IMR-90 (cell line): ENCODE results near the gene PELO. TPM values are rescaled to one million over a fixed set of nuclear protein-coding genes. Genes with fewer than 3 reads are reported as not detected.

Experiments used
- ATAC-seq: fragments of 200-7000 bp; cut with Tn5 transposase; 2 replicates; pipeline ENCODE4 v1.9.1; 2020; ENCODE audit warnings: low read depth, mild to moderate bottlenecking, moderate library complexity
- BruUV-seq: library from RNA; stranded (reverse); fragments of 400-500 nt; replicated peaks from 2 replicates; lab custom pipeline; 2021; lab: Mats Ljungman, UMichigan
- CTCF ChIA-PET: fragments of 300-600 bp; formaldehyde crosslinking; extraction: SDS; loops from one replicate; lab custom pipeline; 2021; ENCODE audit warnings: antibody characterized with exemption; lab: Yijun Ruan, JAX
- POLR2A ChIA-PET: fragments of 300-600 bp; sonication (Branson Sonifier 250); formaldehyde crosslinking; loops from one replicate; lab custom pipeline; 2022; ENCODE audit warnings: antibody characterized with exemption; ENCODE audit not compliant: unreplicated experiment; lab: Charles Lee
- DNase-seq: peaks from one replicate; pipeline ENCODE4 v3.0.0; 2013
- H2AFZ ChIP-seq: replicated peaks from 2 replicates; pipeline ENCODE3; 2013; ENCODE audit warnings: low read length, mild to moderate bottlenecking; ENCODE audit not compliant: poor library complexity
- H2AK5ac ChIP-seq: 2 replicates; pipeline ENCODE4 v1.6.1; 2013; ENCODE audit warnings: low read depth, low read length, inconsistent platforms
- H2AK9ac ChIP-seq: replicated peaks from 2 replicates; pipeline ENCODE3; 2013; ENCODE audit warnings: mild to moderate bottlenecking, low read depth, low read length, moderate library complexity; ENCODE audit not compliant: poor library complexity
- H2BK120ac ChIP-seq: 2 replicates; pipeline ENCODE4 v1.6.1; 2013; ENCODE audit warnings: low read depth, low read length, inconsistent platforms
- H2BK15ac ChIP-seq: 3 replicates; pipeline ENCODE4 v1.6.1; 2013; ENCODE audit warnings: low read depth, low read length, inconsistent platforms
- H2BK20ac ChIP-seq: 2 replicates; pipeline ENCODE4 v1.6.1; 2013; ENCODE audit warnings: low read depth, mild to moderate bottlenecking, inconsistent platforms, low read length, moderate library complexity
- H2BK5ac ChIP-seq: 2 replicates; pipeline ENCODE4 v1.6.1; 2013; ENCODE audit warnings: mild to moderate bottlenecking, low read depth, low read length, inconsistent platforms; ENCODE audit not compliant: poor library complexity, severe bottlenecking
- H3K14ac ChIP-seq: replicated peaks from 2 replicates; pipeline ENCODE4 v1.6.1; 2013; ENCODE audit warnings: low read depth, low read length, inconsistent platforms
- H3K18ac ChIP-seq: 2 replicates; pipeline ENCODE4 v1.6.1; 2013; ENCODE audit warnings: low read depth, low read length, control low read depth
- H3K23ac ChIP-seq: 2 replicates; pipeline ENCODE4 v1.6.1; 2013; ENCODE audit warnings: low read depth, low read length, inconsistent platforms
- H3K27ac ChIP-seq: 2 replicates; pipeline ENCODE4 v1.5.1; 2013; ENCODE audit warnings: mild to moderate bottlenecking, control low read depth, low read length; ENCODE audit not compliant: insufficient read depth
- H3K27me3 ChIP-seq: 2 replicates; pipeline ENCODE4 v1.6.1; 2013; ENCODE audit warnings: low read length; ENCODE audit not compliant: control insufficient read depth, insufficient read depth
- H3K36me3 ChIP-seq: 2 replicates; pipeline ENCODE4 v1.6.1; 2013; ENCODE audit warnings: low read length, mixed read lengths; ENCODE audit not compliant: control insufficient read depth, insufficient read depth
- H3K4ac ChIP-seq: 2 replicates; pipeline ENCODE4 v1.6.1; 2013; ENCODE audit warnings: low read depth, low read length, inconsistent platforms
- H3K4me1 ChIP-seq: 2 replicates; pipeline ENCODE4 v1.6.1; 2013; ENCODE audit warnings: low read length, mixed read lengths; ENCODE audit not compliant: control insufficient read depth, insufficient read depth
- H3K4me2 ChIP-seq: 2 replicates; pipeline ENCODE4 v1.6.1; 2013; ENCODE audit warnings: low read depth, mild to moderate bottlenecking, control low read depth, low read length, moderate library complexity
- H3K4me3 ChIP-seq: 2 replicates; pipeline ENCODE4 v1.5.1; 2013; ENCODE audit warnings: low read depth, mild to moderate bottlenecking, control low read depth, low read length, moderate library complexity; ENCODE audit not compliant: insufficient read depth
- H3K56ac ChIP-seq: 2 replicates; pipeline ENCODE4 v1.6.1; 2013; ENCODE audit warnings: low read length, inconsistent platforms; ENCODE audit not compliant: insufficient read depth; ENCODE audit errors: extremely low read depth
- H3K79me1 ChIP-seq, 2 experiments: 2 replicates each; pipeline ENCODE4 v1.6.1; 2013; ENCODE audit warnings: low read length in 2 of 2, inconsistent platforms in 1 of 2, low read depth in 1 of 2
- H3K9ac ChIP-seq: 2 replicates; pipeline ENCODE4 v1.6.1; 2013; ENCODE audit warnings: low read depth, low read length, control low read depth
- H3K9me1 ChIP-seq: 2 replicates; pipeline ENCODE4 v1.6.1; 2013; ENCODE audit warnings: low read length, inconsistent platforms; ENCODE audit not compliant: insufficient read depth
- H3K9me3 ChIP-seq: 2 replicates; pipeline ENCODE4 v1.6.1; 2013; ENCODE audit warnings: low read length; ENCODE audit not compliant: control insufficient read depth, insufficient read depth
- H4K20me1 ChIP-seq: 2 replicates; pipeline ENCODE4 v1.6.1; 2013; ENCODE audit warnings: low read length, inconsistent platforms; ENCODE audit not compliant: insufficient read depth
- H4K5ac ChIP-seq: 2 replicates; pipeline ENCODE4 v1.6.1; 2013; ENCODE audit warnings: mild to moderate bottlenecking, low read depth, low read length, control low read depth
- H4K8ac ChIP-seq, 2 experiments: 2 replicates each; pipeline ENCODE4 v1.6.1; 2013; ENCODE audit warnings: low read depth in 2 of 2, low read length in 2 of 2, control low read depth in 1 of 2, inconsistent platforms in 1 of 2
- H4K91ac ChIP-seq: 2 replicates; pipeline ENCODE4 v1.6.1; 2013; ENCODE audit warnings: low read depth, low read length, inconsistent platforms; ENCODE audit not compliant: insufficient read depth
- BHLHE40 ChIP-seq: fragments of 150-350 bp; IDR thresholded peaks from 2 replicates; pipeline ENCODE4 v1.6.1; 2016; ENCODE audit warnings: mild to moderate bottlenecking, low read depth, low read length
- CEBPB ChIP-seq: IDR thresholded peaks from 2 replicates; pipeline ENCODE4 v1.6.1; 2012; ENCODE audit warnings: low read depth, low read length, improper control_type of control experiment
- CHD1 ChIP-seq: IDR thresholded peaks from 2 replicates; pipeline ENCODE4 v1.6.1; 2012; ENCODE audit warnings: low read depth, low read length, improper control_type of control experiment
- CTCF ChIP-seq: conservative IDR thresholded peaks from 2 replicates; pipeline ENCODE4 v1.5.1; 2012; ENCODE audit warnings: mild to moderate bottlenecking, low read depth, low read length, improper control_type of control experiment
- ELK1 ChIP-seq: fragments of 150-350 bp; IDR thresholded peaks from 2 replicates; pipeline ENCODE4 v1.6.1; 2016; ENCODE audit warnings: low read depth, mild to moderate bottlenecking, low read length, moderate library complexity, borderline replicate concordance
- FOS ChIP-seq: fragments of 150-350 bp; IDR thresholded peaks from 2 replicates; pipeline ENCODE4 v1.6.1; 2016; ENCODE audit warnings: low read depth, low read length
- MAFK ChIP-seq: IDR thresholded peaks from 2 replicates; pipeline ENCODE4 v1.6.1; 2012; ENCODE audit warnings: low read depth, low read length, improper control_type of control experiment
- MAZ ChIP-seq: IDR thresholded peaks from 2 replicates; pipeline ENCODE4 v1.6.1; 2012; ENCODE audit warnings: low read depth, mild to moderate bottlenecking, low read length, improper control_type of control experiment, moderate library complexity, borderline replicate concordance
- MXI1 ChIP-seq: IDR thresholded peaks from 2 replicates; pipeline ENCODE4 v1.6.1; 2012; ENCODE audit warnings: low read depth, mild to moderate bottlenecking, low read length, moderate library complexity, borderline replicate concordance
- NFE2L2 ChIP-seq: fragments of 150-350 bp; IDR thresholded peaks from 2 replicates; pipeline ENCODE4 v1.6.1; 2016; ENCODE audit warnings: low read depth, mild to moderate bottlenecking, low read length
- POLR2A ChIP-seq: IDR thresholded peaks from 2 replicates; pipeline ENCODE4 v1.6.1; 2012; ENCODE audit warnings: mild to moderate bottlenecking, low read depth, low read length
- RAD21 ChIP-seq: IDR thresholded peaks from 2 replicates; pipeline ENCODE4 v1.6.1; 2012; ENCODE audit warnings: low read length, improper control_type of control experiment
- RCOR1 ChIP-seq: IDR thresholded peaks from 2 replicates; pipeline ENCODE4 v1.6.1; 2012; ENCODE audit warnings: mild to moderate bottlenecking, low read length, improper control_type of control experiment; ENCODE audit not compliant: insufficient replicate concordance
- RFX5 ChIP-seq: IDR thresholded peaks from 2 replicates; pipeline ENCODE4 v1.8.0; 2012; ENCODE audit warnings: low read depth, mild to moderate bottlenecking, low read length, moderate library complexity
- SMC3 ChIP-seq: fragments of 150-350 bp; IDR thresholded peaks from 2 replicates; pipeline ENCODE4 v1.6.1; 2016; ENCODE audit warnings: low read depth, mild to moderate bottlenecking, antibody characterized with exemption, low read length, moderate library complexity
- dilution Hi-C: fragments of 300-500 bp; cut with HindIII; formaldehyde crosslinking; loops from one replicate; pipeline ENCODE4 v1.14.3; 2018; ENCODE audit warnings: low sequenced_read_pairs; ENCODE audit not compliant: unreplicated experiment
- in situ Hi-C: fragments of 300-500 bp; cut with MboI; formaldehyde crosslinking; loops from 3 replicates; pipeline ENCODE4 v1.14.3; 2019; ENCODE audit warnings: low sequenced_read_pairs, inconsistent platforms, mixed read lengths
- intact Hi-C: fragments of 100-400 bp; cut with micrococcal nuclease; formaldehyde crosslinking; loops from 2 replicates; pipeline ENCODE4 v1.10.0; 2022
- polyA plus RNA-seq, 3 experiments: library from polyadenylated mRNA; depleted of rRNA; stranded (reverse); fragments of >200 nt; gene quantifications; 2 replicates each; pipeline ENCODE4 v1.2.3, GENCODE V29; 2012; ENCODE audit warnings: low replicate concordance in 1 of 3
- total RNA-seq: library from RNA; depleted of rRNA; stranded (reverse); fragments of >200 nt; gene quantifications from 2 replicates; pipeline ENCODE4 v1.2.3, GENCODE V29; 2012
- TF ChIP-seq, protein P1 (sequence below): fragments of 150-350 bp; IDR thresholded peaks from 2 replicates; pipeline ENCODE4 v1.6.1; 2017; ENCODE audit warnings: mild to moderate bottlenecking, antibody characterized with exemption, low read length, low read depth

The PELO gene
- total and polyA plus RNA-seq, 2 of the 4 experiments (the other 2 are of a cell fraction): 42.4 to 48.9 TPM

- TF ChIP-seq RAD21 (no peak), ELK1 (no peak), CEBPB (no peak), CHD1 (no peak), SMC3 (no peak), RFX5 (no peak), MXI1 (no peak), BHLHE40 (no peak), MAZ (no peak), POLR2A (no peak), MAFK (no peak), NFE2L2 (no peak), CTCF (no peak), FOS (no peak), RCOR1 (no peak)
- TF ChIP-seq, protein P1, sequence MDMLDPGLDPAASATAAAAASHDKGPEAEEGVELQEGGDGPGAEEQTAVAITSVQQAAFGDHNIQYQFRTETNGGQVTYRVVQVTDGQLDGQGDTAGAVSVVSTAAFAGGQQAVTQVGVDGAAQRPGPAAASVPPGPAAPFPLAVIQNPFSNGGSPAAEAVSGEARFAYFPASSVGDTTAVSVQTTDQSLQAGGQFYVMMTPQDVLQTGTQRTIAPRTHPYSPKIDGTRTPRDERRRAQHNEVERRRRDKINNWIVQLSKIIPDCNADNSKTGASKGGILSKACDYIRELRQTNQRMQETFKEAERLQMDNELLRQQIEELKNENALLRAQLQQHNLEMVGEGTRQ: no peak
- H3K4ac ChIP-seq: no peak overlapping the region
- H3K4me1 ChIP-seq: peaks cover 2% of the 10 kb centered on the region; the same call in 1 of the 2 replicates
- no peaks in the 10 kb centered on the region for H4K20me1 ChIP-seq
- no peak overlapping the region for H4K8ac ChIP-seq
- no peak overlapping the region for H3K23ac ChIP-seq
- no peak overlapping the region for H3K14ac ChIP-seq
- H3K27me3 ChIP-seq: no peaks in the 10 kb centered on the region
- ATAC-seq (no peak), DNase-seq (no peak)
- H3K18ac ChIP-seq: no peak overlapping the region
- H2BK120ac ChIP-seq: no peak overlapping the region
- intact Hi-C loops (no loop called here), in situ Hi-C loops (no loop called here), dilution Hi-C loops (no loop called here)
- ChIA-PET CTCF (interaction anchor here (1.0 kb wide), 1 partner anchor 115 kb away, joined by 3 read pairs; no protein-coding TSS in a partner anchor), POLR2A (no interaction called here)
- H2AFZ ChIP-seq: no peak overlapping the region
- no peak overlapping the region for H2AK5ac ChIP-seq
- no TSS peak for BruUV-seq
- H2BK20ac ChIP-seq: no peak overlapping the region
- no peak overlapping the region for H3K9ac ChIP-seq
- no peak overlapping the region for H3K4me2 ChIP-seq
- no peaks in the 10 kb centered on the region for H3K36me3 ChIP-seq
- H3K27ac ChIP-seq: no peak overlapping the region
- no peaks in the 10 kb centered on the region for H3K79me1 ChIP-seq
- H3K4me3 ChIP-seq: no peak overlapping the region
- no peak overlapping the region for H4K5ac ChIP-seq
- H3K56ac ChIP-seq: no peak overlapping the region
- no peaks in the 10 kb centered on the region for H3K9me3 ChIP-seq
- no peak overlapping the region for H2BK5ac ChIP-seq
- H3K9me1 ChIP-seq: no peaks in the 10 kb centered on the region
- no peak overlapping the region for H2AK9ac ChIP-seq
- no peak overlapping the region for H4K91ac ChIP-seq
- H2BK15ac ChIP-seq: no peak overlapping the region
Measured at GRCh38 chr5:52779213-52779612, 8.5 kb upstream of the PELO start.
